HCT116 (cell line): ENCODE results near the gene CD200R1L. TPM values are rescaled to one million over a fixed set of nuclear protein-coding genes. Genes with fewer than 3 reads are reported as not detected.

Experiments
- ATAC-seq: fragments of 200-7000 bp; cut with Tn5 transposase; 2 replicates; pipeline ENCODE4 v1.9.1; 2020; ENCODE audit warnings: mild to moderate bottlenecking, moderate library complexity
- BruUV-seq: library from RNA; stranded (reverse); fragments of 400-500 nt; replicated peaks from 2 replicates; lab custom pipeline; 2021; lab: Mats Ljungman, UMichigan
- CTCF ChIA-PET: fragments of 300-600 bp; sonication (Branson Sonifier 250); formaldehyde crosslinking; loops from one replicate; lab custom pipeline; 2021; ENCODE audit warnings: antibody characterized with exemption; lab: Charles Lee
- POLR2A ChIA-PET: fragments of 300-600, 350-600 bp; sonication (Branson Sonifier 250); formaldehyde crosslinking; loops from one replicate; lab custom pipeline; 2021; ENCODE audit warnings: antibody characterized with exemption; lab: Charles Lee
- RAD21 ChIA-PET, 2 experiments: fragments of 300-600 bp; sonication (Branson Sonifier 250); formaldehyde crosslinking; loops; one replicate each; lab custom pipeline; 2023; ENCODE audit warnings: low total read pairs in 2 of 2; ENCODE audit not compliant: uncharacterized antibody in 2 of 2, unreplicated experiment in 2 of 2, low non-redundant PET in 1 of 2; lab: Charles Lee
- DNase-seq: peaks from one replicate; pipeline ENCODE4 v3.0.0-alpha.2; 2010; ENCODE audit warnings: low read depth, low spot score
- H2AFZ ChIP-seq: fragments of 200-600 bp; shearing (Covaris generic), sonication (generic); 2 replicates; pipeline ENCODE4 v1.6.1; 2017; ENCODE audit warnings: low read depth, mixed run types, mixed read lengths, antibody characterized with exemption, low read length; ENCODE audit not compliant: poor library complexity, severe bottlenecking
- H3K27ac ChIP-seq: 2 replicates; pipeline ENCODE4 v1.5.1; 2012; ENCODE audit warnings: low read depth, low read length
- H3K27me3 ChIP-seq: fragments of 200-600 bp; sonication (generic); 2 replicates; pipeline ENCODE4 v1.6.1; 2016; ENCODE audit warnings: mixed run types, low read length, mixed read lengths; ENCODE audit not compliant: insufficient read depth
- H3K36me3 ChIP-seq, 2 experiments: fragments of 200-500 bp in 1 of 2; fragments of 200-600 bp in 1 of 2; sonication (Bioruptor generic) in 1 of 2; sonication (generic) in 1 of 2; 2 replicates each; pipeline versions ENCODE4 v1.5.1 to v1.6.1; 2014 to 2016; ENCODE audit warnings: low read length in 2 of 2, inconsistent platforms in 1 of 2, mixed read lengths in 1 of 2, mixed run types in 1 of 2; ENCODE audit not compliant: insufficient read depth in 2 of 2, control insufficient read depth in 1 of 2
- H3K4me1 ChIP-seq, 2 experiments: fragments of 200-600 bp in 1 of 2; sonication (generic) in 1 of 2; 2 replicates each; pipeline versions ENCODE4 v1.5.1 to v1.6.1; 2012 to 2017; ENCODE audit warnings: low read length in 2 of 2, inconsistent platforms in 1 of 2, mild to moderate bottlenecking in 1 of 2, mixed read lengths in 1 of 2, mixed run types in 1 of 2, moderate library complexity in 1 of 2; ENCODE audit not compliant: insufficient read depth in 2 of 2, control insufficient read depth in 1 of 2
- H3K4me2 ChIP-seq: fragments of 200-600 bp; sonication (generic); 2 replicates; pipeline ENCODE4 v1.6.1; 2017; ENCODE audit warnings: mixed run types, low read length, mixed read lengths
- H3K4me3 ChIP-seq, 2 experiments: fragments of 200-600 bp in 1 of 2; sonication (generic) in 1 of 2; replicated peaks in 1 of 2; 2 replicates each; pipeline ENCODE4 v1.5.1; 2011 to 2016; ENCODE audit warnings: low read length in 2 of 2, control low read depth in 1 of 2, low read depth in 1 of 2, mild to moderate bottlenecking in 1 of 2, mixed read lengths in 1 of 2, mixed run types in 1 of 2
- H3K79me2 ChIP-seq: fragments of 200-600 bp; sonication (generic); 2 replicates; pipeline ENCODE4 v1.6.1; 2017; ENCODE audit warnings: mild to moderate bottlenecking, mixed run types, low read length, moderate library complexity, mixed read lengths; ENCODE audit not compliant: insufficient read depth
- H3K9ac ChIP-seq: fragments of 200-600 bp; sonication (generic); 2 replicates; pipeline ENCODE4 v1.6.1; 2016; ENCODE audit warnings: low read length, mixed read lengths
- H3K9me2 ChIP-seq: fragments of 200-600 bp; sonication (generic), shearing (Covaris generic); 2 replicates; pipeline ENCODE4 v1.6.1; 2017; ENCODE audit warnings: mixed run types, mild to moderate bottlenecking, moderate library complexity; ENCODE audit not compliant: insufficient read depth
- H3K9me3 ChIP-seq, 2 experiments: fragments of 200-500 bp in 1 of 2; fragments of 200-600 bp in 1 of 2; sonication (Bioruptor generic) in 1 of 2; sonication (generic) in 1 of 2; 2 replicates each; pipeline ENCODE4 v1.6.1; 2014 to 2017; ENCODE audit warnings: low read length in 2 of 2, mixed read lengths in 2 of 2, inconsistent platforms in 1 of 2, low read depth in 1 of 2, mild to moderate bottlenecking in 1 of 2, mixed run types in 1 of 2, moderate library complexity in 1 of 2; ENCODE audit not compliant: control insufficient read depth in 1 of 2, insufficient read depth in 1 of 2
- H4K20me1 ChIP-seq: fragments of 200-600 bp; sonication (generic), shearing (Covaris generic); 2 replicates; pipeline ENCODE4 v1.6.1; 2017; ENCODE audit warnings: mixed run types, mild to moderate bottlenecking, moderate library complexity; ENCODE audit not compliant: insufficient read depth
- CBX3 ChIP-seq: IDR thresholded peaks from 2 replicates; pipeline ENCODE4 v1.6.1; 2012; ENCODE audit warnings: low read depth
- EGR1 ChIP-seq: IDR thresholded peaks from 2 replicates; pipeline ENCODE4 v1.6.1; 2012; ENCODE audit warnings: low read depth
- EZH2phosphoT487 ChIP-seq: fragments of 200-600 bp; IDR thresholded peaks from 2 replicates; pipeline ENCODE4 v1.6.1; 2018; ENCODE audit warnings: antibody characterized with exemption, borderline replicate concordance
- JUND ChIP-seq: IDR thresholded peaks from 2 replicates; pipeline ENCODE4 v1.6.1; 2012
- POLR2AphosphoS5 ChIP-seq: IDR thresholded peaks from 2 replicates; pipeline ENCODE4 v1.6.1; 2011; ENCODE audit warnings: mild to moderate bottlenecking, low read depth, low read length, moderate library complexity
- RAD21 ChIP-seq: IDR thresholded peaks from 2 replicates; pipeline ENCODE4 v1.6.1; 2012; ENCODE audit warnings: low read depth, mild to moderate bottlenecking
- REST ChIP-seq: IDR thresholded peaks from 2 replicates; pipeline ENCODE4 v1.6.1; 2012; ENCODE audit warnings: low read depth
- SIN3A ChIP-seq: IDR thresholded peaks from 2 replicates; pipeline ENCODE4 v1.6.1; 2012; ENCODE audit warnings: low read depth
- SP1 ChIP-seq: IDR thresholded peaks from 2 replicates; pipeline ENCODE4 v1.6.1; 2012; ENCODE audit warnings: low read depth
- ZNF274 ChIP-seq: fragments of 200-500 bp; sonication (Bioruptor generic); IDR thresholded peaks from 2 replicates; pipeline ENCODE4 v1.6.1; 2014; ENCODE audit warnings: mild to moderate bottlenecking, low read depth, low read length, inconsistent platforms
- intact Hi-C: fragments of 100-400 bp; cut with micrococcal nuclease; formaldehyde crosslinking; loops from 2 replicates; pipeline ENCODE4 v1.10.0; 2022
- total RNA-seq: library from RNA; stranded (reverse); gene quantifications from one replicate; pipeline ENCODE4 v1.2.1, GENCODE V29; 2021; ENCODE audit not compliant: unreplicated experiment

CD200R1L gene
- total RNA-seq, 1 experiment from 2014 or later: not detected

GRCh38 chr3:112813016-112813415, 33.6 kb downstream of the CD200R1L start:
- ChIA-PET RAD21 (no interaction called here), CTCF (interaction anchor here (1.1 to 2.7 kb wide), 5 partner anchors 10 to 230 kb away, joined by 3 to 28 read pairs (median 5); no protein-coding TSS in a partner anchor)
- Histone ChIP-seq H3K9me2 (no peaks in the 10 kb centered on the region), H3K9me3 (no peaks in the 10 kb centered on the region), H3K27ac (no peak overlapping the region), H3K4me3 (no peak overlapping the region), H3K4me2 (no peak overlapping the region)
- BruUV-seq: no TSS peak
- DNase-seq: no peak
- intact Hi-C loops: loop anchor here (5.0 kb wide), 1 partner anchor 231 kb away; no protein-coding TSS in a partner anchor
- no peak for TF ChIP-seq EZH2phosphoT487
- no peak for TF ChIP-seq SIN3A
- TF ChIP-seq POLR2AphosphoS5: no peak
- TF ChIP-seq JUND: no peak
- TF ChIP-seq RAD21: no peak
- no peak for TF ChIP-seq CBX3
- TF ChIP-seq REST: no peak
- TF ChIP-seq SP1: no peak
- no peak for TF ChIP-seq ZNF274
- no peak for TF ChIP-seq EGR1
- TF ChIP-seq, all 23 proteins: peak for 0
- POLR2A ChIA-PET: no interaction called here
- Histone ChIP-seq H2AFZ (no peak overlapping the region), H3K9ac (no peak overlapping the region), H3K79me2 (no peaks in the 10 kb centered on the region), H3K27me3 (0 out of 2 replicates have a peak, but pooled peaks cover 5% of the 10 kb centered on the region), H3K36me3 (no peaks in the 10 kb centered on the region), H3K4me1 (no peaks in the 10 kb centered on the region), H4K20me1 (no peaks in the 10 kb centered on the region)
- ATAC-seq: no peak
